Sigmoid colon (tissue), 3 donors: ENCODE measurements around the gene IL32.
"Not testable (repeated sequence)": the region's sequence is repeated elsewhere in the genome, so short reads cannot be mapped to it uniquely, and the experiment has no call there.

ENCODE experiments used
- CTCF ChIP-seq, 4 experiments: fragments of 450-650 bp in 3 of 4; fragments of 200-600 bp in 1 of 4; IDR thresholded peaks; one replicate each; pipeline ENCODE4 v1.5.1; 2016 to 2019; ENCODE audit warnings: antibody characterized with exemption in 4 of 4, mild to moderate bottlenecking in 3 of 4, moderate library complexity in 2 of 4
- POLR2A ChIP-seq, 2 donors: fragments of 450-650 bp; IDR thresholded peaks; one replicate each; pipeline ENCODE4 v1.6.1; 2016; ENCODE audit warnings: antibody characterized with exemption in 2 of 2, mild to moderate bottlenecking in 2 of 2, moderate library complexity in 2 of 2

- not testable (repeated sequence) for TF ChIP-seq POLR2A, CTCF (IDR thresholded peaks at IDR 0.05)
Observed at GRCh38 chr16:3052571-3053329, 12.7 kb upstream of the IL32 start.
